Omental fat pad (tissue), 4 donors: Measurements from ENCODE around the gene CCL28. TPM values are rescaled to one million over a fixed set of nuclear protein-coding genes. Genes with fewer than 3 reads are reported as not detected.

Experiments
- ATAC-seq: fragments of 150-250 bp; one replicate; pipeline ENCODE4 v1.9.1; 2016; ENCODE audit warnings: mild to moderate bottlenecking, moderate library complexity; ENCODE audit not compliant: low FRiP score
- DNase-seq: peaks from one replicate; pipeline ENCODE4 v3.0.0-alpha.2; 2019; ENCODE audit warnings: low spot score
- CTCF ChIP-seq, 3 donors: fragments of 450-650 bp; IDR thresholded peaks; one replicate each; pipeline ENCODE4 v1.5.1; 2016 to 2017; ENCODE audit warnings: antibody characterized with exemption in 3 of 3, mild to moderate bottlenecking in 3 of 3, moderate library complexity in 2 of 3
- total RNA-seq, 4 donors: library from RNA; depleted of rRNA; stranded (reverse); fragments of >200 nt; gene quantifications; one replicate each; pipeline ENCODE4 v1.1.0, GENCODE V29; 2016

CCL28 gene
- total RNA-seq, 4 donors from 2014 or later: 1.1 to 2.1 (median 1.4) TPM

DNA sequence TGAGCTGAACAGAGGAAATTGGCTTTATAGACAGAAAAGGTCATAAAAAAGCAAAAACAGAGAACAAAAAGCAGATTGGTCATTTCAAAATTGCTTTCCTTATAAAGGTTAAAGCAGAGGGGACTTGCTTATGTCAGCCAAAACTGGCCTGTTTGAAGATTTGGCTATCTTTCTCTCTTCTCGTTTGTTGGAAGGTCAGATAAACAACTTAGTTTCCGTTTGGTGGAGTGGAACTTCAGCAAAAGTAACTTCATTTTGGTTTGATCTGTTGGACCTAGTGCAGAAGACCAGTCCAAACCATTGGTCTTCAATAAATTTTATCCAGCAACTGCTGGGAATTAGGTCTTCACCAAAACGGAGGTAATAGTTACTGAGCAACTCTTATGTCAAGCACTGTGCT, 53.9 kb downstream of the CCL28 start:
- no peak for ATAC-seq
- TF ChIP-seq CTCF (IDR thresholded peaks at IDR 0.05): no peak
- DNase-seq: no peak

GRCh38 chr5:43357878-43358281, 54.3 kb downstream of the CCL28 start:
- ATAC-seq (no peak), DNase-seq (no peak)
- TF ChIP-seq CTCF (IDR thresholded peaks at IDR 0.05): no peak

DNA sequence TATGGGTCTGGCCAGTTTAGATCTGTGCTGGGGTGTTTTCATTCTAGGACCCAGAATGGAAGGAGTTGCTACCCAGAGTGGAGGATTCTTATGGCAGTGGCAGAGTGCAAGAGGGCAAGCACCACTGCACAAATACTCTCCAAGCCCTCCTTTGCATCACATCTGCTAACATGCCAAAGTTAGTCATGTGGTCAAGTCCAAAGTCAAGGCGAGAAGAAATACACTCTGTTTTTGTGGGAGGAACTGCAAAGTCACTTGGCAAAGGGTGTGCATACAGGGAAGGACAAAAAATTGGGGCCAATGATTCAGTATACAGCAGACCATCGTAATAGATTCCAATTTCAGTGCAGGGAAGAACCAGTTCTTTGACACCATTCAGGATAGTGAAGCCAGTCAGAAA, 55.1 kb downstream of the CCL28 start:
- no peak for ATAC-seq

DNA sequence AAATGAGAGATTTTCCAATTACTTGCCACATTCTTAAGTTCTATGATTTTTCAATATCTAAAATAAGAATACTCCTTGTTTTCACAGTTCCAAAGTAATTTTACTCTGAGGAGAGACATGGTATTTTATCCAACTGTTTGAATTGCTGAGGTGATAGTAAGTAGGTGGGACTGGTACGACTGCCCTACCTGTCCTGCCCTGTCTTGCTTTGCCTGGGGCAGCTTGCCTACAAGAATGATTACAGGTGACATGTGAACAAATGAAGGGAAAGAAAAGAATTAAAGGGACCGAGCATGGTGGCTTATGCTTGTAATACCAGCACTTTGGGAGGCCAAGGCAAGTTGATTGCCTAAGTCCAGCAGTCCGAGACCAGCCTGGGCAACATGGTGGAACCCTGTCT, 57.4 kb downstream of the CCL28 start:
- DNase-seq: no peak
- no peak for TF ChIP-seq CTCF (IDR thresholded peaks at IDR 0.05)
- ATAC-seq: no peak

More for the DNA sequence above, 55.1 kb downstream of the CCL28 start:
- no peak for DNase-seq
- no peak for TF ChIP-seq CTCF (IDR thresholded peaks at IDR 0.05)

GRCh38 chr5:43353668-43354067, 58.5 kb downstream of the CCL28 start:
- no peak for TF ChIP-seq CTCF (IDR thresholded peaks at IDR 0.05)
- ATAC-seq: no peak
- DNase-seq: no peak

DNA sequence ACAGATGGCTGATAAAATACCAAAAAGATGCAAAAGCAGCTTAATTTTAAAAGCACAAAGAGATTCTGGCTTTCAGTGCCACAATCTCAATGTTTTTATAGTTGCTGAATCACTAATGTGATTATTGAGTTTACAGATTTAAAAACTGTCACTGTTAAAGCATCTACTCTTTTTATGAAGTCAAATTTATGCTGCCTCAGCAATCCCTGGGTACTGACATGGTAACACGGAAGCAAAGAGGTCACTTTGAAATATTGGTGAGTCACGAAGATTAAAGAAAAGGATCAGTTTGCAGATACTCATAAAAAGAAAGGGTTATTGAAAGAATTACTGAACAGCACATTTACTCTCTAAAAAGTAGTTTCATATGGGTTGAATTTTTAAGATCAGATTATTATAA, 59.3 kb downstream of the CCL28 start:
- no peak for DNase-seq
- no peak for ATAC-seq
- TF ChIP-seq CTCF (IDR thresholded peaks at IDR 0.05): no peak

DNA sequence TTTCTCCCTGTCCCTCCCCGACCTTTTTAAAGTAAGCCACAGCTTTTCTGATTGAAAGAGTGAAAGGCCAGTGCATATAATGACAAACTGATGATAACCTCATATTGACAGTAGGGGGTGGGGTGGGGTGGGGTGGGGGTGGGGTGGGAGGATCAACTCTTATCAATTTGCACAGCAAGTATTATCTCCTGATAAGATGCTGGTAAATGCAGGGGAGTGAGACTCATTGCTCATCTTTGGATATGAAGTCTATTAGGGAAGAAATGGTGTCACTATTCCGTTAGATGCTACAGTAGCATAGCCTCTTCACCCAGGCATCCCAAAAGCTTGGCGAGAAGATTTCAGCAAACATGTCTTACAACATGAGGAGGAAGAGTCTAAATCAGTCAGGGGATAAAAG, 60.1 kb downstream of the CCL28 start:
- ATAC-seq: no peak
- TF ChIP-seq CTCF (IDR thresholded peaks at IDR 0.05): no peak
- no peak for DNase-seq
